Mammary epithelial cell (primary cell): ENCODE results near the gene BRF1.

Experiments
- CTCF ChIP-seq, 2 donors: IDR thresholded peaks in 1 of 2; conservative IDR thresholded peaks in 1 of 2; 2 replicates each; pipeline ENCODE4 v1.5.1; 2011 to 2012; ENCODE audit warnings: inconsistent platforms in 2 of 2, low read length in 2 of 2, mild to moderate bottlenecking in 2 of 2, control low read depth in 1 of 2, low read depth in 1 of 2; ENCODE audit not compliant: insufficient read depth in 1 of 2; ENCODE audit errors: extremely low read depth in 1 of 2
- EZH2 ChIP-seq: IDR thresholded peaks from 2 replicates; pipeline ENCODE4 v1.6.1; 2012; ENCODE audit warnings: low read length, inconsistent platforms, borderline replicate concordance

GRCh38 chr14:105197211-105197641, 103.6 kb downstream of the BRF1 start:
- TF ChIP-seq CTCF (conservative IDR thresholded peaks at IDR 0.05 in 1 of 2, IDR thresholded peaks at IDR 0.05 in 1 of 2; ENCODE audit: extremely low read depth in 1 of 2, insufficient read depth in 1 of 2, low read depth in 1 of 2, low read length in 2 of 2) (no peak), EZH2 (no peak)
